Measurements from ENCODE around the gene SELENOS.
A peak's percentile ranks its signal among the peaks of the same experiment; 100 is the strongest.

The SELENOS gene

GRCh38 chr15:101251830-101252820 lies 25.2 kb downstream of the SELENOS start, which contains the start of gene CHSY1:
Gene CHSY1 (minus strand): TSS chr15:101252048. CDS start chr15:101251456, 592 bp downstream.
- TF ChIP-seq GLIS3 (CRISPR knock-in tag; IDR thresholded peaks at IDR 0.05): no peak
- 0 out of 2 replicates have a peak, but pooled peaks have one; percentile 26 for TF ChIP-seq TSHZ2 (CRISPR knock-in tag; IDR thresholded peaks at IDR 0.05)
- ATAC-seq: peak; percentile 79

GRCh38 chr15:101250873-101251829 lies 26.1 kb downstream of the SELENOS start:
- TF ChIP-seq ISL1 (CRISPR knock-in tag; IDR thresholded peaks at IDR 0.05) (no peak), OSR1 (CRISPR knock-in tag; IDR thresholded peaks at IDR 0.05) (no peak), ZNF8 (CRISPR knock-in tag; IDR thresholded peaks at IDR 0.05) (no peak), ARNTL (CRISPR knock-in tag; IDR thresholded peaks at IDR 0.05; ENCODE audit: borderline replicate concordance, low read depth) (no peak), ZNF70 (CRISPR knock-in tag; IDR thresholded peaks at IDR 0.05) (no peak), CSDC2 (CRISPR knock-in tag; IDR thresholded peaks at IDR 0.05) (no peak), ZNF565 (CRISPR knock-in tag; conservative IDR thresholded peaks at IDR 0.05; ENCODE audit: low read depth) (no peak), CREB5 (CRISPR knock-in tag; IDR thresholded peaks at IDR 0.05; ENCODE audit: low read depth) (no peak), PPARA (CRISPR knock-in tag; IDR thresholded peaks at IDR 0.05; ENCODE audit: borderline replicate concordance) (no peak), TCF4 (CRISPR knock-in tag; IDR thresholded peaks at IDR 0.05; ENCODE audit: borderline replicate concordance) (no peak), SNAI2 (CRISPR knock-in tag; IDR thresholded peaks at IDR 0.05) (no peak), TOX (CRISPR knock-in tag; IDR thresholded peaks at IDR 0.05; ENCODE audit: borderline replicate concordance) (no peak), ZC3H10 (CRISPR knock-in tag; IDR thresholded peaks at IDR 0.05) (no peak), ESRRG (CRISPR knock-in tag; IDR thresholded peaks at IDR 0.05) (no peak), ZFP3 (CRISPR knock-in tag; IDR thresholded peaks at IDR 0.05) (no peak), TSHZ2 (CRISPR knock-in tag; IDR thresholded peaks at IDR 0.05) (no peak), BACH2 (CRISPR knock-in tag; IDR thresholded peaks at IDR 0.05; ENCODE audit: borderline replicate concordance) (no peak)
- peak; percentile 50 for ATAC-seq

GRCh38 chr15:101250341-101250831 lies 26.9 kb downstream of the SELENOS start:
- ATAC-seq: peak; percentile 58
- TF ChIP-seq CREB5 (CRISPR knock-in tag; IDR thresholded peaks at IDR 0.05; ENCODE audit: low read depth): no peak
- TF ChIP-seq ZFP30 (CRISPR knock-in tag; IDR thresholded peaks at IDR 0.05): no peak
- no peak for TF ChIP-seq ZFP3 (CRISPR knock-in tag; IDR thresholded peaks at IDR 0.05)
- TF ChIP-seq ZNF8 (CRISPR knock-in tag; IDR thresholded peaks at IDR 0.05): no peak
- no peak for TF ChIP-seq CSRNP3 (CRISPR knock-in tag; IDR thresholded peaks at IDR 0.05)
- TF ChIP-seq GLIS3 (CRISPR knock-in tag; IDR thresholded peaks at IDR 0.05): no peak
- TF ChIP-seq TOX (CRISPR knock-in tag; IDR thresholded peaks at IDR 0.05; ENCODE audit: borderline replicate concordance): no peak
- no peak for TF ChIP-seq SNAI2 (CRISPR knock-in tag; IDR thresholded peaks at IDR 0.05)
- TF ChIP-seq PATZ1 (CRISPR knock-in tag; IDR thresholded peaks at IDR 0.05; ENCODE audit: borderline replicate concordance): no peak
